B cell (primary cell): ENCODE measurements around the gene LIMD2.

ENCODE experiments used
- CTCF ChIP-seq: fragments of 200-600 bp; IDR thresholded peaks from one replicate; pipeline ENCODE4 v1.8.0; 2022; ENCODE audit warnings: antibody characterized with exemption, mild to moderate bottlenecking
- EZH2 ChIP-seq: IDR thresholded peaks from 2 replicates; pipeline ENCODE4 v1.6.1; 2012; ENCODE audit warnings: borderline replicate concordance, low read depth, mild to moderate bottlenecking, moderate library complexity, low read length; ENCODE audit not compliant: insufficient read depth, poor library complexity, severe bottlenecking

- TF ChIP-seq CTCF (no peak), EZH2 (no peak)
Observed at GRCh38 chr17:63714550-63715277, 14.8 kb upstream of the LIMD2 start.
